GM10248 (cell line): ENCODE measurements around the gene TMEM89.

Source experiments
- CTCF ChIA-PET: fragments of 300-600 bp; sonication (Branson Sonifier 250); formaldehyde crosslinking; extraction: SDS; loops from one replicate; lab custom pipeline; 2021; ENCODE audit warnings: antibody characterized with exemption; lab: Yijun Ruan, JAX
- POLR2A ChIA-PET: fragments of 350-650 bp; sonication (Branson Sonifier 250); formaldehyde crosslinking; extraction: SDS; loops from one replicate; lab custom pipeline; 2020; ENCODE audit warnings: antibody characterized with exemption; lab: Yijun Ruan, JAX
- DNase-seq: peaks from one replicate; pipeline ENCODE4 v3.0.0; 2012; ENCODE audit errors: extremely low spot score
- CTCF ChIP-seq: IDR thresholded peaks from 2 replicates; pipeline ENCODE4 v1.5.1; 2012; ENCODE audit warnings: mild to moderate bottlenecking, low read depth; ENCODE audit errors: extremely low read depth, missing control alignments, control extremely low read depth

TMEM89 gene

GRCh38 chr3:48594417-48595049 lies 27.0 kb downstream of the TMEM89 start:
- CTCF ChIA-PET, result no interaction called here
- no peak for TF ChIP-seq CTCF
- POLR2A ChIA-PET, result no interaction called here
- DNase-seq, result no peak

GRCh38 chr3:48593337-48593736 lies 28.2 kb downstream of the TMEM89 start:
- CTCF ChIA-PET, result no interaction called here

GRCh38 chr3:48592519-48593087 lies 29.0 kb downstream of the TMEM89 start:
- DNase-seq, result no peak
- no peak for TF ChIP-seq CTCF
- ChIA-PET POLR2A (no interaction called here), CTCF (no interaction called here)

More at GRCh38 chr3:48593337-48593736, 28.2 kb downstream of the TMEM89 start:
- no peak for DNase-seq
- POLR2A ChIA-PET, result no interaction called here
- no peak for TF ChIP-seq CTCF

- TF ChIP-seq CTCF, result no peak
- no peak for DNase-seq
- ChIA-PET CTCF (no interaction called here), POLR2A (no interaction called here)
Observed at GRCh38 chr3:48591886-48592518, 29.6 kb downstream of the TMEM89 start.

- no peak for TF ChIP-seq CTCF
- ChIA-PET POLR2A (no interaction called here), CTCF (no interaction called here)
- DNase-seq, result no peak
Observed at GRCh38 chr3:48591436-48591835, 30.1 kb downstream of the TMEM89 start.

GRCh38 chr3:48588230-48588629 lies 33.3 kb downstream of the TMEM89 start:
- no peak for DNase-seq
- no peak for TF ChIP-seq CTCF
- ChIA-PET CTCF (no interaction called here), POLR2A (no interaction called here)
